ENCODE data around the gene ZBTB21.
A peak's percentile ranks its signal among the peaks of the same experiment; 100 is the strongest.

Gene ZBTB21

DNA sequence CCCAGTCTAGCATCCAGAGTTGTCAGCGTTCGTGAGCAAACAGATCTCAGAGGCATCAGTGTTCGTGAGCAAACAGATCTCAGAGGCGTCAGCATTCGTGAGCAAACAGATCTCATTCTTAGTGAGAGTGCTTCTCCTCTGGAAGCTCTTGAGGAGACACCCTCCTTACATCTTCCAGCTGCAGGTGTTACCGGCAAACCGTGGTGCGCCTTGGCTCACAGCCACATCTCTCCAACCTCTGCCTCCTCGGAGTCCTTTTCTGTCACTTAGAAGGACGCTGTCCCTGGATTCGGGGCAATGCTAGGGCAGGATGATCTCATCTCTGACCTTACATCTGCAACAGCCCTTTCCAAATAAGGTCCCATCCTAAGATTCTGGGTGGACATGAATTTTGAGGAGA, 46.3 kb upstream of the ZBTB21 start:
- DNase-seq (ENCODE audit: low read depth): peak; percentile 25
- TF ChIP-seq, protein P1, sequence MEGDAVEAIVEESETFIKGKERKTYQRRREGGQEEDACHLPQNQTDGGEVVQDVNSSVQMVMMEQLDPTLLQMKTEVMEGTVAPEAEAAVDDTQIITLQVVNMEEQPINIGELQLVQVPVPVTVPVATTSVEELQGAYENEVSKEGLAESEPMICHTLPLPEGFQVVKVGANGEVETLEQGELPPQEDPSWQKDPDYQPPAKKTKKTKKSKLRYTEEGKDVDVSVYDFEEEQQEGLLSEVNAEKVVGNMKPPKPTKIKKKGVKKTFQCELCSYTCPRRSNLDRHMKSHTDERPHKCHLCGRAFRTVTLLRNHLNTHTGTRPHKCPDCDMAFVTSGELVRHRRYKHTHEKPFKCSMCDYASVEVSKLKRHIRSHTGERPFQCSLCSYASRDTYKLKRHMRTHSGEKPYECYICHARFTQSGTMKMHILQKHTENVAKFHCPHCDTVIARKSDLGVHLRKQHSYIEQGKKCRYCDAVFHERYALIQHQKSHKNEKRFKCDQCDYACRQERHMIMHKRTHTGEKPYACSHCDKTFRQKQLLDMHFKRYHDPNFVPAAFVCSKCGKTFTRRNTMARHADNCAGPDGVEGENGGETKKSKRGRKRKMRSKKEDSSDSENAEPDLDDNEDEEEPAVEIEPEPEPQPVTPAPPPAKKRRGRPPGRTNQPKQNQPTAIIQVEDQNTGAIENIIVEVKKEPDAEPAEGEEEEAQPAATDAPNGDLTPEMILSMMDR (IDR thresholded peaks at IDR 0.05; ENCODE audit: insufficient read depth, low read depth, low read length, missing control alignments): no peak
- no peak overlapping the region for H3K4me3 ChIP-seq (ENCODE audit: low read length)

DNA sequence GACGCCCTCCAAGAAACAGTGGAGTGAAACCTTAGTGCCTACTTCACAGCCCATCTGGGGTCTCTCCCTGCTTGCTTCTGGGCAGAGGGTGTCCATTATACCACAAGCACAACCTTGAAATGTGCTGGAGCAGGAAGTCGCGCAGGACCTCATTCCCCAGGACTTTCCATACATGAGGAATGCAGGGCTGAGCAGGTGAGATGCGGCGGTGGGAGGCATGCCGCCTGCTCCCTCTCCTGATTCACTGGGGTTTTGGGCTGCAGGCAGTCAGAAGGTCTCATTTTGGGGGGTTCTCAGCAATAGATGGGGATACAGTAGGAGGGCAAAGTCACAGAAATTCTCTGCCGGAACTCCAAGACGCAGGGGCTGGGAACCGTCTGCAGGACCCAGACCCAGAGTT, 45.3 kb upstream of the ZBTB21 start:
- no peak for DNase-seq (ENCODE audit: low read depth)
- TF ChIP-seq, protein P1 (IDR thresholded peaks at IDR 0.05; ENCODE audit: insufficient read depth, low read depth, low read length, missing control alignments): no peak
- H3K4me3 ChIP-seq (ENCODE audit: low read length): no peak overlapping the region

DNA sequence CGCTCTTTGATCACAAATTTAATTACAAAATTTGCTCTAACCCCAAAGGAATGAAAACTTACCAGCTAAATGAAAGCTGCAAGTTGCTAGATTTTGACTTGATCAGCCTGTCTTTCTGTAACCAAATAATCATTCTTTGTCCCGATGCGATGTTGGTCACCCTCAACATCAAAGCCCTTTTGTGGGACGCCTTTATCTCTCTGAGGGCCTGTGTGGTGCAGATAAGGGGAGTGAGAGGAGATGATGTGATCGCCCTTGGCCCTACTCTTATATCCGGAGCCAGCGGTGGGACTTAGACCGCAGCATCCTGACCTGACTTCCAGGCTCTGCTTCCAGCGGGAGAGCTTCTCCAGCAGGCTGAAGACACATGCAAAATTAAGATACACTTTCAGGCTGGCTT, 41.6 kb upstream of the ZBTB21 start:
- no peak overlapping the region for H3K4me3 ChIP-seq (ENCODE audit: low read length)
- TF ChIP-seq, protein P1 (IDR thresholded peaks at IDR 0.05; ENCODE audit: insufficient read depth, low read depth, low read length, missing control alignments): no peak
- no peak for DNase-seq (ENCODE audit: low read depth)

DNA sequence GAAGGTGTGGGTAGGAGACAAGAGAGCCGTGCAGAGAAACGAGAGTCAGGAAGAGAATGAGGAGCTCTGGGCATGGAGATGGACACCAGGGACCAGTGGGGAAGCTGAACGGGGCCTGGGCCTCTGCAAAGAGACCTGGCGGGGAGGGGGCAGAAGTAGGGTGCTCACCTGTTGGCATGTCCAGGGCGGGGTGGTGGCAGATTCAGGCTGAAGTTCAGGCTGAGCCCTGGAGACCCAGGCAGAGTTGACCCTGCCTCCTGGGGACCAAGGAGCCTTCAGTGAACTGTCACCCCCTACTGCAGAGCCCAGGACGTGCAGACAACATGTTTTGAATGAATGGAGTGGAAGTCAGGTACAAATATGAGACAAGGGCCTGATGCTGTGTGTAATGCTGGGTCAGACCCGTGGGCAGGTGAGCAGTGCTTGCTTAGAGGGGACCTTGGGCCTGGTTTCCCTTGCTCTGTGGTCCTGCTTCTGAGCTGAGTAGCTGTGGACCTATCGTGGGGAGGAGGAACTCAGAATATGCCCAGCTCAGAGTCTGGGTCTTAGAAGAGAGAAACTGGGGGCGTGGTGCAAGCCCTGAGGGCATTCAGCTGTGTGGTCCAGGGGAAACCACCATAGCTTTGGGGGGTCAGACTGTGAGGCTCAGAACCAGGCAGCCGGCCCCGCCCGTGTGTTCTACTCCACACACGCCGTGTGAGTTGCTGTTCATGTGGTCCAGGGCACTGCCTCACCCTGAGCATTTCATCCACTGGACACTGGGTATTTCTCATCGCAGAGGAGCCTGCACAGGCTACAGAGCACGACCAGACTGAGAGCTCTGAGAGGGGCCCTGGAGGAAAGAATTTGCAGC, 39.6 kb upstream of the ZBTB21 start:
- TF ChIP-seq, protein P1 (IDR thresholded peaks at IDR 0.05; ENCODE audit: insufficient read depth, low read depth, low read length, missing control alignments): no peak
- no peak for DNase-seq (ENCODE audit: low read depth)
- no peak overlapping the region for H3K4me3 ChIP-seq (ENCODE audit: low read length)

DNA sequence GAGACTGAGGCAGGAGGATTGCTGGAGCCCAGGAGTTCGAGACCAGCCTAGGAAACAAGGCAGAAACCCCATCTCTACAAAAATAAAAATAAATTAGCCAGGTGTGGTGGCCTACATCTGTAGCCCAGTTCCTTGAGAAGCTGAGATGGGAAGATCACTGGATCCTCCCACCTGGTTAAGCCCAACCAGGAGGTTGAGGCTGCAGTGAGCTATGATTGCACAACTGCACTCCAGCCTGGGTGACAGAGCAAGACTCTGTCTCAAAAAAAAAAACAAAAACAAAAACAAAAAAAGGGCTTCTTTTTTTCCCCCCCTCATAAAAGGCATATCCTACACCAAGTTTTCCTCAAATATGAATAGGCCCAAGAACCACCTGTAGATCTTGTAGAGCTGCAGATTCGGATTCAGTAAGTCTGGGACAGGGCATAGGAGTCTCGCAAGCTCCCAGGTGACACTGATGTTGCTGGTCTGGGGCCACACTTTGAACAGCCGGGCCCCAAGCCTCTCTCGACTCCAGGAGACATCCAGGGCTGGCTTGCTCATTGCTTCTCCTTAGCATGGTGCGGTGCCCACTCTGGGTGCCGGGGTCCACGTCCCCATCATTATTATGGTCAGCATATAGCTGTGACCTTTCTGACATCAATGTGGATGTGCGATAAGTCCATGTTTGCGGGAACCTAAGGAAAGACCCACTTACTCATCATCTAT, 38.9 kb upstream of the ZBTB21 start:
- TF ChIP-seq, protein P1 (IDR thresholded peaks at IDR 0.05; ENCODE audit: insufficient read depth, low read depth, low read length, missing control alignments): no peak
- H3K4me3 ChIP-seq (ENCODE audit: low read length): no peak overlapping the region
- DNase-seq (ENCODE audit: low read depth): no peak

DNA sequence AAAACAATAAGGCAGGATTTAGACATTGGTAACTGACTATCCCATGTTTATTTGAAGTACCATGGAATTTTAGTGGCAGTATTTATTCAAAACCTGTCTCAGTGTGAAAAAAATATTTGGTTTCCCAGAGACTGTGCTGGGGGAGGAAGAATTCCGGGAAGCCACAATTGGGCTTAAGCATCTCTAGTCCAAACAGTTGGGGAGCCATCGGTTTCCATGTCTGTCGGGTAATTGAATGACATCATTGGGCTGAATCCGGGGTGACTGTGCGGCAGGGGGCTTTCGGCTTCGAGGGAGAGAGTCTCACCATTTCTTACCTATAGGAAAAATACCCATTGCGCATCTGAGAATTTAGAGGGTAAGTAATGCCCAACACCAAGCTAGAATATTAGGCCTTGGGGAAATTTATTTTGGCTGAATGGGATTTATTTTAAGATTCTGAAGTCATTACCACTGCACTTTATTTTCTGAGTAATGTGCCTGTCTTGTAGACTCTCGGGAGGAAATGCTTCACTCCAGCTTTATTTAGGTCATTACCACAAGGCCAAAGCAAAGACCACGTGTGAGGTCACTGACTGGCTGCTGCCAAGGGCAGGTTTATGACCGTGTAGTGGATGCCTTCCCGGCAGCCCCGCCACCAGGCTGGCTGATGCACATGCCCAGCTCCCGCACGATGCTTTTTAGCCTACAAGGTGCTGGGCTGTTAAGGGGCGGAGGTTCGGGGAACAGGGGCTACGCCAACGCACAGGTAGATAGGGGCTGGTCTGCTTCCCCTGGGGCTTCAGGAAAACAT, 37.9 kb upstream of the ZBTB21 start:
- TF ChIP-seq, protein P1 (IDR thresholded peaks at IDR 0.05; ENCODE audit: insufficient read depth, low read depth, low read length, missing control alignments): no peak
- no peak for DNase-seq (ENCODE audit: low read depth)

More for the DNA sequence above, 37.9 kb upstream of the ZBTB21 start:
- no peak overlapping the region for H3K4me3 ChIP-seq (ENCODE audit: low read length)

Data from epithelial cell of esophagus (primary cell).